ENCODE data around the gene FAM221B.
A peak's percentile ranks its signal among the peaks of the same experiment; 100 is the strongest.

FAM221B gene

GRCh38 chr9:35840881-35841644 lies 12.5 kb upstream of the FAM221B start:
- no peak for DNase-seq
- TF ChIP-seq POLR2A (IDR thresholded peaks at IDR 0.05; ENCODE audit: low read length) (no peak), GATA1 (IDR thresholded peaks at IDR 0.05; ENCODE audit: low read depth, low read length) (no peak)

- TF ChIP-seq GATA1 (IDR thresholded peaks at IDR 0.05; ENCODE audit: low read depth, low read length) (no peak), POLR2A (IDR thresholded peaks at IDR 0.05; ENCODE audit: low read length) (no peak)
Observed at GRCh38 chr9:35839926-35840325, 11.4 kb upstream of the FAM221B start.

DNA sequence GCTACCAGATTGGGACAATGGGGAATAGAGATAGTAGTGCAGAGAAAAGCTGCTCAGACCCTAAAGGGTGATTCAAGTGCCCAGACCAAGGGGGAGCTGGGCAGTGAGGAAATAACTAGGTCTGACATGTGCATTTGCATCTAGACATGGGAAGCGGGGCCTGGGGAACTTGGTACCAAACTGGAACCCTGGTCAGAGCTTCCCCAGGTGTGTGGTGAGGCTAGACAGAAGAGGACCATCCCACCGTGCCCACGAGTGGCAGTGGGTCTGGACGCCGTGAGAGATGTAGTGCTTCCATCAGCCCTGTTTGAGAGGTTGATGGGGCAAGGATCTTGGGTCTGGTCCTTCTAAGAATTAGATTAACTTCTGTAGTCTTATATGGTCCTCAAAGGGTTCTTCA lies 8.1 kb upstream of the FAM221B start:
- TF ChIP-seq GATA1 (IDR thresholded peaks at IDR 0.05; ENCODE audit: low read depth, low read length) (no peak), POLR2A (IDR thresholded peaks at IDR 0.05; ENCODE audit: low read length) (peak; percentile 15)
- DNase-seq: no peak

More at GRCh38 chr9:35839926-35840325, 11.4 kb upstream of the FAM221B start:
- no peak for DNase-seq

GRCh38 chr9:35835766-35836165 lies 7.2 kb upstream of the FAM221B start:
- DNase-seq: no peak
- no peak for TF ChIP-seq GATA1 (IDR thresholded peaks at IDR 0.05; ENCODE audit: low read depth, low read length)
- TF ChIP-seq POLR2A (IDR thresholded peaks at IDR 0.05; ENCODE audit: low read length): no peak

GRCh38 chr9:35835216-35835632 lies 6.7 kb upstream of the FAM221B start:
- DNase-seq: peak; percentile 40 to 54
- no peak for TF ChIP-seq POLR2A (IDR thresholded peaks at IDR 0.05; ENCODE audit: low read length)
- no peak for TF ChIP-seq GATA1 (IDR thresholded peaks at IDR 0.05; ENCODE audit: low read depth, low read length)

GRCh38 chr9:35834260-35835215 lies 6.0 kb upstream of the FAM221B start:
- TF ChIP-seq POLR2A (IDR thresholded peaks at IDR 0.05; ENCODE audit: low read length) (no peak), GATA1 (IDR thresholded peaks at IDR 0.05; ENCODE audit: low read depth, low read length) (no peak)
- DNase-seq: no peak

DNA sequence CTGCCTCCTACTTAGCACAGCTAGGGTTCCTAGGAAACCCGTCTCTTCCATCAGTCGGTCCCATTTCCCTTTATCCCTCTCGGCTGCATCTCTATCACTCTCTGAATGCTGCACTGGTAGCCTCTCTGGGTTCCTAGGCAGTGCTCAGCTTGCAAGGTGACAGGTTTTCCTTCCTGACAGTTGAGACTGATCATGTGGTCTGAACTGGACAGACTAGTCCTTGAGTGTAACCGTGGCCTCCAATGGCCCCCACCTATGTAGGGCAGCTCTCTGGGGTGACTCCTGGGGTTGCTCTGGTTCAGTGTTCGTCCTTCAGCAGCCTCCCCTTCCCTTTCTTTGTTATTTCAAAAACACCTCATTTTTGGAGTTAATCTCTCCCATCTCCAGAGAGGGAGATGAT lies 4.3 kb upstream of the FAM221B start:
- no peak for TF ChIP-seq POLR2A (IDR thresholded peaks at IDR 0.05; ENCODE audit: low read length)
- TF ChIP-seq GATA1 (IDR thresholded peaks at IDR 0.05; ENCODE audit: low read depth, low read length): no peak
- DNase-seq: no peak

- no peak for DNase-seq
- no peak for TF ChIP-seq POLR2A (IDR thresholded peaks at IDR 0.05; ENCODE audit: low read length)
- TF ChIP-seq GATA1 (IDR thresholded peaks at IDR 0.05; ENCODE audit: low read depth, low read length): no peak
Observed at GRCh38 chr9:35831040-35831439, 2.5 kb upstream of the FAM221B start.

GRCh38 chr9:35829764-35830096 lies 1.2 kb upstream of the FAM221B start:
- TF ChIP-seq POLR2A (IDR thresholded peaks at IDR 0.05; ENCODE audit: low read length) (no peak), GATA1 (IDR thresholded peaks at IDR 0.05; ENCODE audit: low read depth, low read length) (no peak)
- peak in 1 of 2 experiments; percentile 38 for DNase-seq

- peak; percentile 94 to 96 for DNase-seq
- TF ChIP-seq POLR2A (IDR thresholded peaks at IDR 0.05; ENCODE audit: low read length) (no peak), GATA1 (IDR thresholded peaks at IDR 0.05; ENCODE audit: low read depth, low read length) (no peak)
Observed at GRCh38 chr9:35829084-35829763, 692 bp upstream of the FAM221B start, which contains the start of gene TMEM8B. TMEM8B (plus strand) TSS chr9:35829228; CDS start chr9:35829448, 220 bp downstream.

DNA sequence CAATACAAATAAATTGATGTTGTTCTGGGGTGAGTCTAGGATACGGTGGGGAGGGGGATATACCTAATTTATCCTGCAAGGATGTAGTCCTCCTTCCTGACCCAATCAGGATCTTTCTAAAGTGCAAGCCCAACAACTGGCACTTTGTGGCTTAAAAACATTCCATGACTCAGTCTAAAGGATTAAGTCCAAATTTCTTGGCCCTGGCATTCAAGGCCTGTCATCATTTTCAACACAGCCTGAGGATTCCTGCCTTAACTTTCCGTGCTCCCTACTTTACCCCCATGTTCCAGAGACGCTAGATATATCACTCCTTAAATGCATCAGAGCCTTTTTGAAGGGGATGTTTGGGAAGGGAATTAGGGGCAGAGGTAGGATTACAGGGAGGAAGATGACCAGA lies 1.0 kb downstream of the FAM221B start:
- DNase-seq: no peak
- no peak for TF ChIP-seq POLR2A (IDR thresholded peaks at IDR 0.05; ENCODE audit: low read length)
- TF ChIP-seq GATA1 (IDR thresholded peaks at IDR 0.05; ENCODE audit: low read depth, low read length): no peak

DNA sequence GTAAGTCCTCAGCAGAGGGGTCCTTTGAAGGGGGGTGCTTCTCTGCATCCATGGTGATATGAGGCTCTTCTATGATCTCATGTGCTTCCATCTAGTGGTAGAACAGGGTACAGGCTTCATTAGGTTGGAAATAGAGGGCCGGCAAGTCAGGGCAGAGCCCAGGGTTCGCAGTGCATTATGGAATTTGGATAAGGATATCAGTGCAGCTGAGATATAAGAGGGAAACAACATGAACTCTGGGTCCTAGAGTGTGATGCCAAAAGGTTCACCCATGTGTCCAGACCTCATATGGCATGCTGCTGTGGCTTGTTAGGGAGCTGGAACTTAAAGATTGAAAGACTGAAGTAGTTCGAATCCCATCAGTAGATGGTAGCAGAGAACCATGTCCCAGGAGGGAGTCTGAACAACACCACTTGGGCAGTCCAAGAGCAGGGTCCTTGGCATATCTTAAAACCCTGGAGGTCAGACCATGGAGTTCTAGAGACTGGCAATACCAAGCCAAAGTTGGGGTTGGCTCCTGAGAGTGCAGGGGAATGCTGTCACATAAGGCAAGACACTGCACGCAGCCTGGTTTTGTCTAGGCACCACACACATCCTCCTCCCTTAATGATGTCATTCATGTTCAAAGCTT lies 2.3 kb downstream of the FAM221B start:
- DNase-seq: peak; percentile 68 to 78
- TF ChIP-seq POLR2A (IDR thresholded peaks at IDR 0.05; ENCODE audit: low read length) (no peak), GATA1 (IDR thresholded peaks at IDR 0.05; ENCODE audit: low read depth, low read length) (no peak)

GRCh38 chr9:35822926-35823325 lies 5.6 kb downstream of the FAM221B start:
- TF ChIP-seq POLR2A (IDR thresholded peaks at IDR 0.05; ENCODE audit: low read length) (no peak), GATA1 (IDR thresholded peaks at IDR 0.05; ENCODE audit: low read depth, low read length) (no peak)
- no peak for DNase-seq

All from erythroblast (primary cell).